ENCODE data around the gene TYW1B. TPM values are rescaled to one million over a fixed set of nuclear protein-coding genes. Genes with fewer than 3 reads are reported as not detected.
"Not testable (repeated sequence)": the region's sequence is repeated elsewhere in the genome, so short reads cannot be mapped to it uniquely, and the experiment has no call there.

TYW1B gene
- total RNA-seq, 1 donor from 2014 or later = 2.0 TPM

- not testable (repeated sequence) for DNase-seq (ENCODE audit: low read depth); H3K9me3 Mint-ChIP-seq (ENCODE audit: unreplicated experiment); H2AFZ ChIP-seq (ENCODE audit: low read depth, low read length); H3K27ac Mint-ChIP-seq (ENCODE audit: unreplicated experiment); H3K4me1 ChIP-seq (ENCODE audit: insufficient read depth, low read length); H3K27me3 ChIP-seq (ENCODE audit: insufficient read depth, low read length); H3K36me3 ChIP-seq (ENCODE audit: insufficient read depth, low read length); H4K20me1 ChIP-seq (ENCODE audit: insufficient read depth, low read length); H3K27me3 Mint-ChIP-seq (ENCODE audit: low read depth, unreplicated experiment); H3K9ac ChIP-seq (ENCODE audit: low read length); H3K4me1 Mint-ChIP-seq (ENCODE audit: low read depth, unreplicated experiment); H3K4me2 ChIP-seq (ENCODE audit: low read length); H3K79me2 ChIP-seq (ENCODE audit: insufficient read depth, low read length); H3K27ac ChIP-seq (ENCODE audit: low read depth, low read length); H3K4me3 Mint-ChIP-seq (ENCODE audit: unreplicated experiment); H3K4me3 ChIP-seq (ENCODE audit: insufficient read depth, low read depth, low read length); H3K9me3 ChIP-seq (ENCODE audit: insufficient read depth, low read depth, low read length); H3K36me3 Mint-ChIP-seq (ENCODE audit: low read depth, unreplicated experiment)
- FAIRE-seq = peak; percentile 43
These were observed 179.4 kb downstream of the TYW1B start for GRCh38 chr7:72648574-72648973.

GRCh38 chr7:72643708-72644107 lies 184.3 kb downstream of the TYW1B start:
- not testable (repeated sequence) for H3K36me3 Mint-ChIP-seq (ENCODE audit: low read depth, unreplicated experiment); H3K27me3 ChIP-seq (ENCODE audit: insufficient read depth, low read length); H3K4me3 ChIP-seq (ENCODE audit: insufficient read depth, low read depth, low read length); H3K4me3 Mint-ChIP-seq (ENCODE audit: unreplicated experiment); H3K4me2 ChIP-seq (ENCODE audit: low read length); H3K9ac ChIP-seq (ENCODE audit: low read length); H3K27ac Mint-ChIP-seq (ENCODE audit: unreplicated experiment); H3K4me1 ChIP-seq (ENCODE audit: insufficient read depth, low read length); H4K20me1 ChIP-seq (ENCODE audit: insufficient read depth, low read length); DNase-seq (ENCODE audit: low read depth); H3K9me3 Mint-ChIP-seq (ENCODE audit: unreplicated experiment); H3K27ac ChIP-seq (ENCODE audit: low read depth, low read length); H3K9me3 ChIP-seq (ENCODE audit: insufficient read depth, low read depth, low read length); H3K4me1 Mint-ChIP-seq (ENCODE audit: low read depth, unreplicated experiment); FAIRE-seq; H3K27me3 Mint-ChIP-seq (ENCODE audit: low read depth, unreplicated experiment); H3K79me2 ChIP-seq (ENCODE audit: insufficient read depth, low read length); H3K36me3 ChIP-seq (ENCODE audit: insufficient read depth, low read length); H2AFZ ChIP-seq (ENCODE audit: low read depth, low read length)

- not testable (repeated sequence) for H3K4me1 Mint-ChIP-seq (ENCODE audit: low read depth, unreplicated experiment); H3K36me3 Mint-ChIP-seq (ENCODE audit: low read depth, unreplicated experiment); H3K4me1 ChIP-seq (ENCODE audit: insufficient read depth, low read length); H3K27me3 Mint-ChIP-seq (ENCODE audit: low read depth, unreplicated experiment); H3K4me3 Mint-ChIP-seq (ENCODE audit: unreplicated experiment); H3K9ac ChIP-seq (ENCODE audit: low read length); H3K4me2 ChIP-seq (ENCODE audit: low read length); H3K9me3 Mint-ChIP-seq (ENCODE audit: unreplicated experiment); H3K36me3 ChIP-seq (ENCODE audit: insufficient read depth, low read length); H3K27ac ChIP-seq (ENCODE audit: low read depth, low read length); DNase-seq (ENCODE audit: low read depth); H3K27ac Mint-ChIP-seq (ENCODE audit: unreplicated experiment); H3K27me3 ChIP-seq (ENCODE audit: insufficient read depth, low read length); H2AFZ ChIP-seq (ENCODE audit: low read depth, low read length); H3K9me3 ChIP-seq (ENCODE audit: insufficient read depth, low read depth, low read length); H4K20me1 ChIP-seq (ENCODE audit: insufficient read depth, low read length); H3K79me2 ChIP-seq (ENCODE audit: insufficient read depth, low read length); H3K4me3 ChIP-seq (ENCODE audit: insufficient read depth, low read depth, low read length)
- FAIRE-seq = peak; percentile 9
These were observed 186.3 kb downstream of the TYW1B start for GRCh38 chr7:72641485-72642248.

DNA sequence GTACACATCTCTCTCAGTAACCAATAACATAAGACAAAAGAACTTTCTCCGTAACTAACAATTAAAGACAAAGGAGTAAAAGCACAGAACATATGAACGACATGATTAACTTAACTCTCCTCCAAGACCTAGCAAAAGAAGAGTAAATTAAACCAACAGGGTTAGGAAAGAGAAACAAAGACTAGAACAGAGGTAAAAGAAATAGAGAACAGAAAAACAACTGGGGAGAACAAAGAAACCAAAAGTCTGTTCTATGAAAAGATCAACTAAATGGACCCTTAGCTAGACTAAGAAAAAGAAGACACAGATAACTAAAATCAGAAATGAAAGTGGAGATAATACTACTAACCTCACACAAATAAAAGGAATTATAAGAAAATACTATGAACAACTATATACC lies 187.3 kb downstream of the TYW1B start:
- not testable (repeated sequence) for H3K36me3 ChIP-seq (ENCODE audit: insufficient read depth, low read length); H3K27me3 Mint-ChIP-seq (ENCODE audit: low read depth, unreplicated experiment); DNase-seq (ENCODE audit: low read depth); H3K79me2 ChIP-seq (ENCODE audit: insufficient read depth, low read length); H3K4me1 ChIP-seq (ENCODE audit: insufficient read depth, low read length); H3K4me1 Mint-ChIP-seq (ENCODE audit: low read depth, unreplicated experiment); H3K4me2 ChIP-seq (ENCODE audit: low read length); H2AFZ ChIP-seq (ENCODE audit: low read depth, low read length); H3K4me3 ChIP-seq (ENCODE audit: insufficient read depth, low read depth, low read length); H3K27me3 ChIP-seq (ENCODE audit: insufficient read depth, low read length); H3K4me3 Mint-ChIP-seq (ENCODE audit: unreplicated experiment); H3K36me3 Mint-ChIP-seq (ENCODE audit: low read depth, unreplicated experiment); H3K9me3 Mint-ChIP-seq (ENCODE audit: unreplicated experiment); H3K9me3 ChIP-seq (ENCODE audit: insufficient read depth, low read depth, low read length); H3K9ac ChIP-seq (ENCODE audit: low read length); H3K27ac ChIP-seq (ENCODE audit: low read depth, low read length); FAIRE-seq; H4K20me1 ChIP-seq (ENCODE audit: insufficient read depth, low read length); H3K27ac Mint-ChIP-seq (ENCODE audit: unreplicated experiment)

Data from astrocyte (in vitro differentiated cells and primary cell).